Endothelial cell of umbilical vein (primary cell): Measurements from ENCODE around the gene MIB2. TPM values are rescaled to one million over a fixed set of nuclear protein-coding genes. Genes with fewer than 3 reads are reported as not detected.

Experiments used
- BruUV-seq: library from RNA; stranded (reverse); fragments of 400-500 nt; replicated peaks from 2 replicates; lab custom pipeline; 2021; lab: Mats Ljungman, UMichigan
- CTCF ChIA-PET: fragments of 300-600, 350-600 bp; sonication (Branson Sonifier 250); formaldehyde crosslinking; loops from one replicate; lab custom pipeline; 2021; ENCODE audit warnings: antibody characterized with exemption, inconsistent platforms; lab: Charles Lee
- POLR2A ChIA-PET: fragments of 300-600, 350-600 bp; sonication (Branson Sonifier 250); formaldehyde crosslinking; loops from one replicate; lab custom pipeline; 2021; ENCODE audit warnings: antibody characterized with exemption, inconsistent platforms; lab: Charles Lee
- DNase-seq: peaks from one replicate; pipeline ENCODE4 v3.0.0-alpha.2; 2011; ENCODE audit warnings: low read depth, low spot score
- FAIRE-seq: peaks from 2 replicates; lab custom pipeline; 2011; peaks lifted over from hg19 to GRCh38; lab: Jason Lieb, UNC
- H2AFZ ChIP-seq: 2 replicates; pipeline ENCODE4 v1.6.0; 2012; ENCODE audit warnings: low read depth, low read length, control low read depth, inconsistent platforms
- H3K27ac ChIP-seq: 2 replicates; pipeline ENCODE4 v1.5.1; 2011; ENCODE audit warnings: low read depth, mild to moderate bottlenecking, control low read depth, low read length, moderate library complexity; ENCODE audit not compliant: insufficient read depth
- H3K27me3 ChIP-seq, 2 experiments: 2 replicates each; pipeline versions ENCODE4 v1.6.0 to v1.6.1; 2011; ENCODE audit warnings: low read length in 2 of 2, mixed read lengths in 1 of 2; ENCODE audit not compliant: control insufficient read depth in 2 of 2, insufficient read depth in 2 of 2
- H3K36me3 ChIP-seq, 2 experiments: 2 replicates in 1 of 2; 3 replicates in 1 of 2; pipeline ENCODE4 v1.5.1; 2011; ENCODE audit warnings: low read length in 2 of 2, mild to moderate bottlenecking in 1 of 2, moderate library complexity in 1 of 2; ENCODE audit not compliant: control insufficient read depth in 2 of 2, insufficient read depth in 2 of 2; ENCODE audit errors: extremely low read depth in 1 of 2
- H3K4me1 ChIP-seq: 3 replicates; pipeline ENCODE4 v1.5.1; 2011; ENCODE audit warnings: mild to moderate bottlenecking, low read length; ENCODE audit not compliant: control insufficient read depth, insufficient read depth; ENCODE audit errors: extremely low read depth
- H3K4me2 ChIP-seq: 2 replicates; pipeline ENCODE4 v1.6.1; 2011; ENCODE audit warnings: low read length, control low read depth, mixed read lengths; ENCODE audit not compliant: insufficient read depth
- H3K4me3 ChIP-seq, 3 experiments: fragments of 200-600 bp in 1 of 3; sonication (generic), shearing (Covaris generic) in 1 of 3; replicated peaks in 1 of 3; 2 replicates each; pipeline ENCODE4 v1.5.1; 2011 to 2016; ENCODE audit warnings: control low read depth in 3 of 3, low read length in 3 of 3, mild to moderate bottlenecking in 2 of 3, inconsistent platforms in 1 of 3, low read depth in 1 of 3, moderate library complexity in 1 of 3; ENCODE audit not compliant: insufficient read depth in 1 of 3
- H3K79me2 ChIP-seq: 2 replicates; pipeline ENCODE4 v1.6.0; 2012; ENCODE audit warnings: low read length, inconsistent platforms; ENCODE audit not compliant: control insufficient read depth, insufficient read depth
- H3K9ac ChIP-seq: replicated peaks from 2 replicates; pipeline ENCODE3; 2011; ENCODE audit warnings: low read length, control low read depth; ENCODE audit not compliant: insufficient read depth; ENCODE audit errors: extremely low read depth
- H3K9me1 ChIP-seq: replicated peaks from 3 replicates; pipeline ENCODE4 v1.6.0; 2011; ENCODE audit warnings: mild to moderate bottlenecking, low read length; ENCODE audit not compliant: control insufficient read depth, insufficient read depth; ENCODE audit errors: extremely low read depth
- H3K9me3 ChIP-seq: replicated peaks from 2 replicates; pipeline ENCODE4 v1.5.1; 2012; ENCODE audit warnings: low read length, inconsistent platforms; ENCODE audit not compliant: control insufficient read depth, insufficient read depth
- H4K20me1 ChIP-seq: replicated peaks from 2 replicates; pipeline ENCODE3; 2011; ENCODE audit warnings: mild to moderate bottlenecking, low read length; ENCODE audit not compliant: control insufficient read depth, insufficient read depth; ENCODE audit errors: extremely low read depth
- EZH2 ChIP-seq: IDR thresholded peaks from 2 replicates; pipeline ENCODE4 v1.6.1; 2012; ENCODE audit warnings: borderline replicate concordance, low read depth, mild to moderate bottlenecking, moderate library complexity, low read length, inconsistent platforms; ENCODE audit not compliant: severe bottlenecking
- FOS ChIP-seq: IDR thresholded peaks from 2 replicates; pipeline ENCODE4 v1.6.1; 2011; ENCODE audit warnings: mild to moderate bottlenecking, low read length, moderate library complexity, borderline replicate concordance; ENCODE audit not compliant: insufficient read depth
- GATA2 ChIP-seq: IDR thresholded peaks from 2 replicates; pipeline ENCODE4 v1.7.0; 2011; ENCODE audit warnings: low read depth, mild to moderate bottlenecking, moderate library complexity, mixed read lengths, low read length; ENCODE audit not compliant: insufficient read length, insufficient read depth
- JUN ChIP-seq: IDR thresholded peaks from 2 replicates; pipeline ENCODE4 v1.6.1; 2011; ENCODE audit warnings: borderline replicate concordance, low read depth; ENCODE audit not compliant: insufficient read length, insufficient read depth
- MYC ChIP-seq: IDR thresholded peaks from one replicate; pipeline ENCODE4 v1.6.1; 2011; ENCODE audit warnings: mild to moderate bottlenecking, low read depth, low read length
- POLR2A ChIP-seq: IDR thresholded peaks from 2 replicates; pipeline ENCODE4 v1.6.1; 2012; ENCODE audit warnings: low read depth, mild to moderate bottlenecking, control low read depth, low read length
- POLR2AphosphoS5 ChIP-seq: IDR thresholded peaks from 2 replicates; pipeline ENCODE4 v1.6.1; 2012; ENCODE audit warnings: low read depth, mild to moderate bottlenecking, control low read depth, low read length, moderate library complexity; ENCODE audit not compliant: insufficient read depth
- dilution Hi-C: fragments of 300-500 bp; cut with MboI; formaldehyde crosslinking; loops from one replicate; pipeline ENCODE4 v1.15.0; 2019; ENCODE audit warnings: low sequenced_read_pairs; ENCODE audit not compliant: extremely low pct_ligation_motif_present
- intact Hi-C: fragments of 100-400 bp; cut with micrococcal nuclease; formaldehyde crosslinking; loops from one replicate; pipeline ENCODE4 v1.10.0; 2022
- polyA plus RNA-seq, 4 experiments: library from polyadenylated mRNA; depleted of rRNA in 3 of 4; stranded (reverse) in 3 of 4; unstranded in 1 of 4; fragments of >200 nt; gene quantifications; 2 replicates each; pipeline versions ENCODE4 v1.2.1 to v1.2.3, GENCODE V29; 2011 to 2012; ENCODE audit warnings: missing spikeins in 1 of 4
- total RNA-seq: library from RNA; stranded (reverse); gene quantifications from 2 replicates; pipeline ENCODE4 v1.2.3, GENCODE V29; 2021
- TF ChIP-seq, protein P1 (sequence below), 2 donors: IDR thresholded peaks; 1 replicate in 1 of 2; 2 replicates in 1 of 2; pipeline ENCODE4 v1.5.1; 2011; ENCODE audit warnings: low read length in 2 of 2, mild to moderate bottlenecking in 2 of 2, moderate library complexity in 2 of 2, control low read depth in 1 of 2, inconsistent platforms in 1 of 2, low read depth in 1 of 2; ENCODE audit not compliant: insufficient read depth in 1 of 2; ENCODE audit errors: extremely low read depth in 1 of 2
- TF ChIP-seq, protein P2 (sequence below): IDR thresholded peaks from 2 replicates; pipeline ENCODE4 v1.6.1; 2011; ENCODE audit not compliant: insufficient read depth, insufficient read length

Gene MIB2
- total and polyA plus RNA-seq, 2 donors (not counting 3 experiments of a cell fraction or from before 2014, with no cell fraction given) = 25.9 to 45.0 TPM

DNA sequence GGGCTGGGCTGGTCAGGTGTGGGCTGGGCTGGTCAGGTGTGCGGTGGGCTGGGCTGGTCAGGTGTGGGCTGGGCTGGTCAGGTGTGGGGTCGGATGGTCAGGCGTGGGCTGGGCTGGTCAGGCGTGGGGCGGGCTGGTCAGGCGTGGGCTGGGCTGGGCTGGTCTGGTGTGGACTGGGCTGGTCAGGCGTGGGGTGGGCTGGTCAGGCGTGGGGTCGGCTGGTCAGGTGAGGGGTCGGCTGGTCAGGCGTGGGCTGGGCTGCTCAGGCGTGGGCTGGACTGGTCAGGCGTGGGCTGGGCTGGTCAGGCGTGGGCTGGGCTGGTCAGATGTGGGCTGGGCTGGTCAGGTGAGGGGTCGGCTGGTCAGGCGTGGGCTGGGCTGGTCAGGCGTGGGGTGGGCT lies 9.6 kb upstream of the MIB2 start:
- FAIRE-seq = no peak
- dilution Hi-C loops = no loop called here

More for the DNA sequence above, 9.6 kb upstream of the MIB2 start:
- no peak overlapping the region for H2AFZ ChIP-seq
- no peaks in the 10 kb centered on the region for H4K20me1 ChIP-seq
- no peak overlapping the region for H3K9ac ChIP-seq
- no peaks in the 10 kb centered on the region for H3K36me3 ChIP-seq
- BruUV-seq = no TSS peak
- H3K9me1 ChIP-seq = no peaks in the 10 kb centered on the region
- DNase-seq = no peak
- H3K27me3 ChIP-seq = peaks cover 1 to 3% of the 10 kb centered on the region in 2 experiments
- no peaks in the 10 kb centered on the region for H3K4me1 ChIP-seq
- H3K9me3 ChIP-seq = no peaks in the 10 kb centered on the region
- intact Hi-C loops = no loop called here
- H3K27ac ChIP-seq = no peak overlapping the region
- H3K79me2 ChIP-seq = no peaks in the 10 kb centered on the region
- H3K4me2 ChIP-seq = no peak overlapping the region
- no peak overlapping the region for H3K4me3 ChIP-seq
- ChIA-PET CTCF (no interaction called here), POLR2A (no interaction called here)
- TF ChIP-seq MYC = no peak
- TF ChIP-seq JUN = no peak
- no peak for TF ChIP-seq GATA2
- no peak for TF ChIP-seq POLR2AphosphoS5
- no peak for TF ChIP-seq POLR2A
- TF ChIP-seq, protein P1, sequence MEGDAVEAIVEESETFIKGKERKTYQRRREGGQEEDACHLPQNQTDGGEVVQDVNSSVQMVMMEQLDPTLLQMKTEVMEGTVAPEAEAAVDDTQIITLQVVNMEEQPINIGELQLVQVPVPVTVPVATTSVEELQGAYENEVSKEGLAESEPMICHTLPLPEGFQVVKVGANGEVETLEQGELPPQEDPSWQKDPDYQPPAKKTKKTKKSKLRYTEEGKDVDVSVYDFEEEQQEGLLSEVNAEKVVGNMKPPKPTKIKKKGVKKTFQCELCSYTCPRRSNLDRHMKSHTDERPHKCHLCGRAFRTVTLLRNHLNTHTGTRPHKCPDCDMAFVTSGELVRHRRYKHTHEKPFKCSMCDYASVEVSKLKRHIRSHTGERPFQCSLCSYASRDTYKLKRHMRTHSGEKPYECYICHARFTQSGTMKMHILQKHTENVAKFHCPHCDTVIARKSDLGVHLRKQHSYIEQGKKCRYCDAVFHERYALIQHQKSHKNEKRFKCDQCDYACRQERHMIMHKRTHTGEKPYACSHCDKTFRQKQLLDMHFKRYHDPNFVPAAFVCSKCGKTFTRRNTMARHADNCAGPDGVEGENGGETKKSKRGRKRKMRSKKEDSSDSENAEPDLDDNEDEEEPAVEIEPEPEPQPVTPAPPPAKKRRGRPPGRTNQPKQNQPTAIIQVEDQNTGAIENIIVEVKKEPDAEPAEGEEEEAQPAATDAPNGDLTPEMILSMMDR (IDR thresholded peaks at IDR 0.05; ENCODE audit: extremely low read depth in 1 of 2, insufficient read depth in 1 of 2, low read depth in 1 of 2, low read length in 2 of 2) = no peak
- no peak for TF ChIP-seq FOS
- no peak for TF ChIP-seq EZH2
- TF ChIP-seq, protein P2, sequence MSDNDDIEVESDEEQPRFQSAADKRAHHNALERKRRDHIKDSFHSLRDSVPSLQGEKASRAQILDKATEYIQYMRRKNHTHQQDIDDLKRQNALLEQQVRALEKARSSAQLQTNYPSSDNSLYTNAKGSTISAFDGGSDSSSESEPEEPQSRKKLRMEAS = no peak
